Ascending aorta (tissue), 2 donors: ENCODE measurements around the gene STPG4. TPM values are rescaled to one million over a fixed set of nuclear protein-coding genes. Genes with fewer than 3 reads are reported as not detected.

Source experiments
- DNase-seq, 2 donors: peaks; one replicate each; pipeline ENCODE4 v3.0.0-alpha.2; 2019; ENCODE audit warnings: low spot score in 2 of 2
- H3K27ac ChIP-seq, 2 donors: fragments of 200-600 bp; sonication (generic); one replicate each; pipeline ENCODE4 v1.5.1; 2016 to 2017; ENCODE audit warnings: mild to moderate bottlenecking in 1 of 2
- H3K27me3 ChIP-seq: fragments of 200-600 bp; sonication (generic); one replicate; pipeline ENCODE4 v1.5.1; 2017
- H3K36me3 ChIP-seq, 2 donors: fragments of 200-600 bp; sonication (generic); one replicate each; pipeline ENCODE4 v1.5.1; 2016
- H3K4me1 ChIP-seq, 2 donors: fragments of 200-600 bp; sonication (generic); one replicate each; pipeline ENCODE4 v1.5.1; 2016 to 2017; ENCODE audit warnings: mild to moderate bottlenecking in 1 of 2
- H3K4me3 ChIP-seq, 2 donors: fragments of 200-600 bp; sonication (generic); one replicate each; pipeline ENCODE4 v1.5.1; 2016 to 2017; ENCODE audit warnings: mild to moderate bottlenecking in 1 of 2
- H3K9me3 ChIP-seq, 2 donors: fragments of 200-600 bp; sonication (generic); one replicate each; pipeline ENCODE4 v1.5.1; 2016
- CTCF ChIP-seq, 3 experiments: fragments of 200-600 bp in 2 of 3; fragments of 450-650 bp in 1 of 3; sonication (generic) in 2 of 3; IDR thresholded peaks; one replicate each; pipeline ENCODE4 v1.5.1; 2016 to 2019; ENCODE audit warnings: antibody characterized with exemption in 3 of 3, mild to moderate bottlenecking in 1 of 3, moderate library complexity in 1 of 3
- intact Hi-C: fragments of 100-400 bp; cut with DNase I; formaldehyde crosslinking; loops from one replicate; pipeline ENCODE4 v1.15.1; 2023
- total RNA-seq: library from RNA; depleted of rRNA; stranded (reverse); fragments of >200 nt; gene quantifications from one replicate; pipeline ENCODE4 v1.1.0, GENCODE V29; 2016

The STPG4 gene
- total RNA-seq, 1 donor from 2014 or later: not detected

DNA sequence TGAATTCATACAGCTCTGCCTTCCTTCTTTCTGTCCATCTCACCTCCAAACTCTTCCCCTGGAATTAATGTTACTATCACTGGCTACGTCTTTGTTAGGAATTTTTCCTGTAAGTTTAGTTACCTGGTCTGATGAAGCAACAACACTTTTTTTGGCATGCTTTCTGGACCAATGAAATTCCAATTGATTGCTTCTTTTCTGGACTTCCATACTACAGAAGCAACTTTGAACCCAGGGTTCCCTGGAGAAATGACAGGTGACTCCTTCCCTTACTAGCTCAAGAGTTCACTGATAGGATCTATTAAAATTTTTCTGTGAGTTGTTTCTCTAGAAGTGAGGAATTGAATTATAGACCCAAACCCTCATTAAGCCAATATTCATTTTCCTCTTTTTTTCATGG, 41.4 kb upstream of the STPG4 start:
- Histone ChIP-seq H3K27me3 (no peaks in the 10 kb centered on the region), H3K36me3 (no peaks in the 10 kb centered on the region), H3K27ac (no peak overlapping the region), H3K9me3 (no peaks in the 10 kb centered on the region), H3K4me1 (peaks cover 0 to 18% of the 10 kb centered on the region in 2 donors), H3K4me3 (no peak overlapping the region)
- TF ChIP-seq CTCF (IDR thresholded peaks at IDR 0.05): no peak
- intact Hi-C loops: no loop called here
- DNase-seq: no peak

- intact Hi-C loops: no loop called here
- Histone ChIP-seq H3K36me3 (no peaks in the 10 kb centered on the region), H3K27ac (no peak overlapping the region), H3K9me3 (no peaks in the 10 kb centered on the region), H3K27me3 (no peaks in the 10 kb centered on the region), H3K4me1 (peaks cover 0 to 23% of the 10 kb centered on the region in 2 donors), H3K4me3 (no peak overlapping the region)
- no peak for TF ChIP-seq CTCF (IDR thresholded peaks at IDR 0.05)
- no peak for DNase-seq
Measured at GRCh38 chr2:47196046-47196445, 40.9 kb upstream of the STPG4 start.

- Histone ChIP-seq H3K27ac (no peak overlapping the region), H3K9me3 (no peaks in the 10 kb centered on the region), H3K27me3 (no peaks in the 10 kb centered on the region), H3K4me3 (no peak overlapping the region), H3K36me3 (no peaks in the 10 kb centered on the region), H3K4me1 (peaks cover 0 to 29% of the 10 kb centered on the region in 2 donors)
- intact Hi-C loops: no loop called here
- TF ChIP-seq CTCF (IDR thresholded peaks at IDR 0.05): no peak
- no peak for DNase-seq
Measured at GRCh38 chr2:47195148-47195547, 40.0 kb upstream of the STPG4 start.

- Histone ChIP-seq H3K4me3 (no peak overlapping the region), H3K27me3 (no peaks in the 10 kb centered on the region), H3K4me1 (peaks cover 0 to 34% of the 10 kb centered on the region in 2 donors), H3K27ac (no peak overlapping the region), H3K9me3 (no peaks in the 10 kb centered on the region), H3K36me3 (no peaks in the 10 kb centered on the region)
- TF ChIP-seq CTCF (IDR thresholded peaks at IDR 0.05): no peak
- intact Hi-C loops: no loop called here
- DNase-seq: no peak
Measured at GRCh38 chr2:47194410-47194809, 39.3 kb upstream of the STPG4 start.

DNA sequence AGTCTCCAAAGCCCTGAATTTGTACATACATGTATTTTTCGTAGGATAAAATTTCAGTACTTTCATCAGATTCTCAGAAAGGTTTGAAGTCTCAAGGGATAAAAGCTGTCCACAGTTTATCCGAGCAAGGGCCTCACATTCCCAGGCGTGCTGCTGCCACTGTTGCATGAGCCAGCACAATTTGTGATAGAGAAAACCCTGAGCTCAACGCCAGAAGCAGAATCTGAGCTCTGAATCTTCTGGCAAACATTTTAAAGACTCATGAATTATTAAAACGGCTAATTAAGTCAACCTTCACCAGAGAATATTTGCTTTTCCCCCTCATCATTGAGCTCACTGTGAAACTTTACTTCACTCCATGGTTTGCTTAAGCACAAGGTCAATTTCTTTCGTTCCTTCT, 38.5 kb upstream of the STPG4 start:
- no peak for TF ChIP-seq CTCF (IDR thresholded peaks at IDR 0.05)
- no peaks in the 10 kb centered on the region for H3K9me3 ChIP-seq
- H3K27me3 ChIP-seq: no peaks in the 10 kb centered on the region
- H3K36me3 ChIP-seq: no peaks in the 10 kb centered on the region
- no peak overlapping the region for H3K27ac ChIP-seq
- intact Hi-C loops: no loop called here
- H3K4me3 ChIP-seq: no peak overlapping the region
- peaks cover 2 to 39% of the 10 kb centered on the region in 2 donors for H3K4me1 ChIP-seq
- no peak for DNase-seq
